Measurements from ENCODE around the gene AP4S1.
"Not testable (repeated sequence)": the region's sequence is repeated elsewhere in the genome, so short reads cannot be mapped to it uniquely, and the experiment has no call there.

Gene AP4S1

DNA sequence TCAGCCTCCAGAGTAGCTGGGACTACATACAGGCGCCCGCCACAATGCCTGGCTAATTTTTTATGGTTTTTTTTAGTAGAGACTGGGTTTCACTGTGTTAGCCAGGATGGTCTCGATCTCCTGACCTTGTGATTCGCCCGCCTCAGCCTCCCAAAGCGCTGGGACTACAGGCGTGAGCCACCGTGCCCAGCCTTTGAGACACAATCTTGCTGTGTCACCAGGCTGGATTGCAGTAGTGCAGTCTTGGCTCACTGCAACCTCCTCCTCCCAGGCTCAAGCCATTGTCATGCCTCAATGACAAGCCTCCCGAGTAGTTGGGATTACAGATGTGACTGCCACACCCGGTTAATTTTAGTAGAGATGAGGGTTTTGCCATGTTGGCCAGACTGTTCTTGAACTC, 22.1 kb downstream of the AP4S1 start:
- Histone ChIP-seq H3K36me3 (ENCODE audit: insufficient read depth, low read length) (no peaks in the 10 kb centered on the region), H3K27ac (ENCODE audit: low read depth, low read length) (no peak overlapping the region)

DNA sequence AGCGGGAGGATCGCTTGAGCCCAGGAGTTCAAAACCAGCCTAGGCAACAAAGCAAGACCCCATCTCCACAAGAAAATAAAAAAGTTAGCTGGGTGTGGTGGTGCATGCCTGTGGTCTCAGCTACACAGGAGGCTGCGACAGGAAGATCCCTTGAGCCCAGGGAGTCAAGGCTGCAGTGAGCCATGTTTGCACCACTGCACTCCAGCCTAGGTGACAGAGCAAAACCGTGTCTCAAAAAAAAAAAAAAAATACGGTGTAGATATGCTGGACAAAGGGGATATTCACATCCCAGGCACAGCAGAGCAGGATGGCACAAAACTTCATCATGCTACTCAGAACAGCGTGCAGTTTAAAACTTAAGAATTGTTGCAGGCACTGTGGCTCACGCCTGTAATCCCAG, 25.6 kb downstream of the AP4S1 start:
- Histone ChIP-seq H3K36me3 (ENCODE audit: insufficient read depth, low read length) (no peaks in the 10 kb centered on the region), H3K27me3 (ENCODE audit: control insufficient read depth in 1 of 2, insufficient read depth in 2 of 2, low read length in 2 of 2) (no peaks in the 10 kb centered on the region), H3K4me1 (ENCODE audit: insufficient read depth, low read length) (peaks cover 8% of the 10 kb centered on the region), H3K9ac (ENCODE audit: low read length) (no peak overlapping the region), H3K4me3 (ENCODE audit: low read depth in 1 of 2, low read length in 2 of 2) (no peak overlapping the region), H3K9me3 (ENCODE audit: low read length) (no peaks in the 10 kb centered on the region), H3K27ac (ENCODE audit: low read depth, low read length) (no peak overlapping the region)

More for the DNA sequence above, 22.1 kb downstream of the AP4S1 start:
- Histone ChIP-seq H3K4me1 (ENCODE audit: insufficient read depth, low read length) (no peaks in the 10 kb centered on the region), H3K9ac (ENCODE audit: low read length) (no peak overlapping the region), H3K4me3 (ENCODE audit: low read depth in 1 of 2, low read length in 2 of 2) (no peak overlapping the region), H3K27me3 (ENCODE audit: control insufficient read depth in 1 of 2, insufficient read depth in 2 of 2, low read length in 2 of 2) (no peaks in the 10 kb centered on the region), H3K9me3 (ENCODE audit: low read length) (no peaks in the 10 kb centered on the region)

DNA sequence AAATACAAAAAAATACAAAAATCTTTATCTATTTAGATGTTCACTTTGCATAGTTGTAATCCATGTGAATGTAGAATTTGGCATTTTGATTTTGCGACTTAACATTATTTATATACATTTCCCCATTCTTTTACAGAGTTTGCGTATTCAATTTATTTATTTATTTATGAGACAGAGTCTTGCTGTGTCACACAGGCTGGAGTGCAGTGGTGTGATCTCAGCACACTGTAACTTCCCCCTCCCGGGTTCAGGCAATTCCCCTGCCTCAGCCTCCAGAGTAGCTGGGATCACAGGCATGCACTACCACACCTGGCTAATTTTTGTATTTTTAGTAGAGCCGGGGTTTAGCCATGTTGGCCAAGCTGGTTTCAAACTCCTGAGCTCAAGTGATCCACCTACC, 26.1 kb downstream of the AP4S1 start:
- Histone ChIP-seq H3K4me3 (ENCODE audit: low read depth in 1 of 2, low read length in 2 of 2) (no peak overlapping the region), H3K27me3 (ENCODE audit: control insufficient read depth in 1 of 2, insufficient read depth in 2 of 2, low read length in 2 of 2) (no peaks in the 10 kb centered on the region), H3K36me3 (ENCODE audit: insufficient read depth, low read length) (no peaks in the 10 kb centered on the region), H3K9ac (ENCODE audit: low read length) (no peak overlapping the region), H3K9me3 (ENCODE audit: low read length) (no peaks in the 10 kb centered on the region), H3K27ac (ENCODE audit: low read depth, low read length) (no peak overlapping the region), H3K4me1 (ENCODE audit: insufficient read depth, low read length) (peaks cover 8% of the 10 kb centered on the region)

DNA sequence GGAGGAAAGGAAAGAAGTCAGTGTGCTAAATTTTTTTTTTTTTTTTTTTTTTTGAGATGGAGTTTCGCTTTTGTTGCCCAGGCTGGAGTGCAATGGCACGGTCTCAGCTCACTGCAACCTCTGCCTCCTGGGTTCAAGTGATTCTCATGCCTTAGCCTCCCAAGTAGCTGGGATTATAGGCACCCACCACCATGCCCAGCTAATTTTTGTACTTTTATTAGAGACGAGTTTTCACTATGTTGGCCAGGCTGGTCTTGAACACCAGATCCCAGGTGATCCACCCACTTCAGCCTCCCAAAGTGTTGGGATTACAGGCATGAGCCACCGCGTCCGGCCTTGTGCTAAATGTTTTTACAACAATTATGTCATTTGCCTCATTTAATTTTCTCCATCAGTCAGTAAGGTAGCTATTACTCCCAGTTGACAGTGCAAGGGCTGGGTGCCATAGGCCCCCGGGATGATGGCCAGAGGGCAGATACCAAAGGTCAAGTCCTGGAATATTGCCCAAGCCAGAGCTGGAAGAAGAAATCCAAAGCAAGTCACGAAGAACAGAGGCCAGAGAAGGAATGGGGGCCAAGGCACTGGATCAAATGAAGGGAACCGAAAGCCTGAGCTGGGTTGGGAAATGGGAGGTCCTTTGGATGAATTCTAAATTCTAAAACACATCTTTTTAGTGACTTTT, 27.6 kb downstream of the AP4S1 start:
- H3K27me3 ChIP-seq (ENCODE audit: control insufficient read depth in 1 of 2, insufficient read depth in 2 of 2, low read length in 2 of 2); H3K4me1 ChIP-seq (ENCODE audit: insufficient read depth, low read length); H3K27ac ChIP-seq (ENCODE audit: low read depth, low read length); H3K4me3 ChIP-seq (ENCODE audit: low read depth in 1 of 2, low read length in 2 of 2); H3K36me3 ChIP-seq (ENCODE audit: insufficient read depth, low read length); H3K9ac ChIP-seq (ENCODE audit: low read length); H3K9me3 ChIP-seq (ENCODE audit: low read length): not testable (repeated sequence)

DNA sequence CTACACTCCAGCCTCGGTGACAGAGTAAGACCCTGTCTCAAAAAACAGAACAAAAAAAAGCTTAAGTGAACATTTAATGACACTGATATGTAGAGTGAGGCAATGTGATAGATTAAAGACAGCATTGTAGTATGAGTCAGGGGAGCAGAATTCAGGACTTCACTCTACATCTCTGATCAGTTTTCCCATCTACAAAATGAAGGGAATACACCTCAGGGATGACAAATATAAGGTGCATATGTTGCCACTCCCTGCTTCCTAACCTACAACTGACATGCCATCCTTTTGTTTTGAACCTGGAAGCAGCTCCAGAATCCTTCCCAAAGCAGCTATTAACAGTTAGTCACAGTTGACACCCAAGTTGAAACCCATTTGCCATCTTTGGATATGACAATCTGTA, 31.6 kb downstream of the AP4S1 start:
- peaks cover 12% of the 10 kb centered on the region for H3K4me1 ChIP-seq (ENCODE audit: insufficient read depth, low read length)
- H3K9me3 ChIP-seq (ENCODE audit: low read length), result no peaks in the 10 kb centered on the region
- no peaks in the 10 kb centered on the region for H3K36me3 ChIP-seq (ENCODE audit: insufficient read depth, low read length)
- no peaks in the 10 kb centered on the region for H3K27me3 ChIP-seq (ENCODE audit: control insufficient read depth in 1 of 2, insufficient read depth in 2 of 2, low read length in 2 of 2)
- no peak overlapping the region for H3K27ac ChIP-seq (ENCODE audit: low read depth, low read length)
- H3K4me3 ChIP-seq (ENCODE audit: low read depth in 1 of 2, low read length in 2 of 2), result no peak overlapping the region
- H3K9ac ChIP-seq (ENCODE audit: low read length), result no peak overlapping the region

DNA sequence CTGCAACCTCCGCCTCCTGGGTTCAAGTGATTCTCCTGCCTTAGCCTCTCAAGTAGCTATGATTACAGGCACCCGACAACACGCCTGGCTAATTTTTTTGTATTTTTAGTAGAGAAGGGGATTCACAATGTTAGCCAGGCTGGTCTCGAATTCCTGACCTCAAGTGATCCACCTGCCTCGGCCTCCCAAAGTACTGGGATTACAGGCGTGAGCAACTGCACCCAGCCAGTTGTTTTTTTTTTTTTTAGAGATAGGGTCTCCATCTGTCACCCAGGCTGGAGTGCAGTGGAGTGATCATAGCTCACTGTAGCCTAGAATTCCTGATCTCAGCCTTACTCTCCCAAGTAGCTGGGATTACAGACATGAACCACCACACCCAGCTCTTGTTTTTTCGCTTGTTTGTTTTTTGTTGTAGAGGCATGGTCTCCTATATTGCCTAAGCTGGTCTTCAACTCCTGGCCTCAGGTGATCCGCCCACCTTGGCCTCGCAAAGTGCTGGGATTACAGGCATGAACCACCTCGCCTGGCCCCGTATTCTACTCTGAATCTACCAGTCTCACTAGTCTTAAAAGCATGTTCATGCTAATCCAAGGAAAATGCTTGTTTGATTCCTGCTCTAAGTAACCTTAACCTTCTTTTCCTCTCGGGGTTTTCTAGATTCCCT, 32.4 kb downstream of the AP4S1 start:
- Histone ChIP-seq H3K27me3 (ENCODE audit: control insufficient read depth in 1 of 2, insufficient read depth in 2 of 2, low read length in 2 of 2) (no peaks in the 10 kb centered on the region), H3K36me3 (ENCODE audit: insufficient read depth, low read length) (no peaks in the 10 kb centered on the region), H3K4me3 (ENCODE audit: low read depth in 1 of 2, low read length in 2 of 2) (no peak overlapping the region), H3K9ac (ENCODE audit: low read length) (no peak overlapping the region), H3K27ac (ENCODE audit: low read depth, low read length) (no peak overlapping the region), H3K4me1 (ENCODE audit: insufficient read depth, low read length) (peaks cover 12% of the 10 kb centered on the region), H3K9me3 (ENCODE audit: low read length) (no peaks in the 10 kb centered on the region)

DNA sequence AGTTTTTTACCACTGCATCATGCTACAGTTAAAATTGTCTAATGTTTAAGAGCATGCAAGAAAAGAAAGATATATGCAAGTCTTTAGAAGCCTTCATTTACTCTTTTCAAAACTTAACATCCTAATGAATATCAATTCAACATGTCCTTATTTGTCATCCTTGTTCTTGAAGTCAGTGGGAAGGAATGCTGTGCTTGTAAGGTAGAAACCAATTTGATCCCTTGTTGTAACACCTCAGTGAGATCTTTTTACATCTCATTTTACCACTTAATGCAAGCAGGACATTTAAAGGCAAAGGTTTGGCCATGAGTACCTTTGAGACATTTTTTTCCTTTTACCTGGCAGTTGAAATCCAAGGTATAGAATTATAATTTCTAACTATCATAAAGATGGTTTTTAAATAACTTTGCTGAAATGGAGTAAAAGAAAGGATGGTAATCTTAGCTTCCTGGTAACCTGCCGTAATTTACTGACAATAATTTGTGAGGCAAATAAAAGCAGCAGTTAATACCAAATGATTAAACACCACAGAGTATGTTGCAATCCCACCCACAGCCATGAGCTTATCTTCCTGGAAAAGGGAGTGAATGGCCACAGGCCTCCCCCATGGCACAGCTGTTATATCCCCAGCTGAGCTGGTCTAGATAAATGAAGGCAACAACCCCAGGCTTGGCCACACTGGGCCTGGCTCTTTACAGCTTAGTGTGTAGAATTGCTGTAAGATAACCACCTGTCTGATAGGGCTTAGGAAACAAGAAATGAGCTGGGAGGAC, 33.9 kb downstream of the AP4S1 start:
- Histone ChIP-seq H3K27me3 (ENCODE audit: control insufficient read depth in 1 of 2, insufficient read depth in 2 of 2, low read length in 2 of 2) (no peaks in the 10 kb centered on the region), H3K4me1 (ENCODE audit: insufficient read depth, low read length) (peaks cover 3% of the 10 kb centered on the region), H3K9me3 (ENCODE audit: low read length) (no peaks in the 10 kb centered on the region), H3K4me3 (ENCODE audit: low read depth in 1 of 2, low read length in 2 of 2) (no peak overlapping the region), H3K9ac (ENCODE audit: low read length) (no peak overlapping the region), H3K27ac (ENCODE audit: low read depth, low read length) (no peak overlapping the region), H3K36me3 (ENCODE audit: insufficient read depth, low read length) (no peaks in the 10 kb centered on the region)

DNA sequence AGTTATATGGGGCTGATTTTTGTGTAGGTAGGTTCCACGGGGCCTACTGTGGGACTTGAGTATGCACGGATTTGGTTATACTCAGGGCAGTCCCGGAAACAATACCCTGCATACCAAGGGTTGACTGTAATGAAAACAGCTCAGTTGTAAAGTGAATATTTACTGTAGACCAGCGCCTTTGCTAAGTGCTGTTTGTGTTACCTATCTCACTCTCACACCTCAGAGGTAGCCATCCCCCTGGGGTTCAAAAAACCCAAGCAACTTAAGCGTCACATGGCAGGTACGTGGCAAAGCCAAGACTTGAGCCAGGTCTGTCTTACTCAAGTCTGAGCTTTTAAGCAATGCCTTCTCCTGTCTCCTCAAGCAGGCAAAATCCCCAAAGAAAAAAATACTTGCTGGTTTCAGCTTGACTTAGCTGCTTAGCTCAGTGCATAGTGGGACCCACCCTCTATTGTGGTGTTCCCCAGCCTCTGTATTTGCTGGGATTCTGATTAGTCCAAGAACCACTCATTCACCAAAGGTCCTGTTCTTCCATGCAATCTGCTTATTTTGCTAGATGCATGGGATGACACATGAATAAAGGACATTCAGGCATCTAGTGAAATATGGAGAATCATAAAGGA, 34.9 kb downstream of the AP4S1 start:
- Histone ChIP-seq H3K4me3 (ENCODE audit: low read depth in 1 of 2, low read length in 2 of 2) (no peak overlapping the region), H3K36me3 (ENCODE audit: insufficient read depth, low read length) (no peaks in the 10 kb centered on the region), H3K9ac (ENCODE audit: low read length) (no peak overlapping the region), H3K27me3 (ENCODE audit: control insufficient read depth in 1 of 2, insufficient read depth in 2 of 2, low read length in 2 of 2) (no peaks in the 10 kb centered on the region), H3K27ac (ENCODE audit: low read depth, low read length) (no peak overlapping the region), H3K4me1 (ENCODE audit: insufficient read depth, low read length) (peaks cover 3% of the 10 kb centered on the region), H3K9me3 (ENCODE audit: low read length) (no peaks in the 10 kb centered on the region)

DNA sequence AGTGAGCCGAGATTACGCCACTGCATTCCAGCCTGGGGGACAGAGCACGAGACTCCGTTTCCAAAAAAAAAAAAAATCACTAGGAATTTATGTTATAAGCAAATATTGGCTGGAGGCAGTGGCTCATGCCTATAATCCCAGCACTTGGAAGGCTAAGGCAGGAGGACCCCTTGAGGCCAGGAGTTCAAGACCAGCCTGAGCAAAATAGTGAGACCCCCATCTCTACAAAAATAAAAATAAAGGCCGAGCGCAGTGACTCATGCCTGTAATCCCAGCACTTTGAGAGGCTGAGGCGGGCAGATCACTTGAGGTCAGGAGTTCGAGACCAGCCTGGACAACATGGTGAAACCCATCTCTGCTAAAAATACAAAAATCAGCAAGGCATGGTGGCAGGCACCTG, 37.5 kb downstream of the AP4S1 start:
- H3K4me3 ChIP-seq (ENCODE audit: low read depth in 1 of 2, low read length in 2 of 2); H3K27ac ChIP-seq (ENCODE audit: low read depth, low read length); H3K36me3 ChIP-seq (ENCODE audit: insufficient read depth, low read length); H3K27me3 ChIP-seq (ENCODE audit: control insufficient read depth in 1 of 2, insufficient read depth in 2 of 2, low read length in 2 of 2); H3K9me3 ChIP-seq (ENCODE audit: low read length); H3K9ac ChIP-seq (ENCODE audit: low read length); H3K4me1 ChIP-seq (ENCODE audit: insufficient read depth, low read length): not testable (repeated sequence)

DNA sequence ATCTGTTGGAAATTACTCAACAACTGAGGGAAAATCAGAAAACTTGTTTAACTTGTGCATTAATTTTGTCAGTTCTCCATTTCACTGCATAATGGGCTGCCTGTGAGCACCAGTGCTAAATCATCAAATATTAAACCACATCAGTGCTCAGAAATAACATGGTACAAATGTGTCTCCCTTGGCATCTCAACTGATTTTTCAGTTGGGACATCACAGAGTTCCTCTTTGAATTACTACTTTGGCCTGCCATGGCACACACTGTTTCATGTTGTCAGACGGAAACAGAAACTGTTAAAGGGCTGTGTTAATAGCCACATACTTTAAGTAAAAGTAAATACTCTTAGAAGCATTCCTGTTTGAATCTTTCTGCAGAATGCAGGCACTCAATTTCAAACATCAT, 42.8 kb downstream of the AP4S1 start:
- Histone ChIP-seq H3K27me3 (ENCODE audit: control insufficient read depth in 1 of 2, insufficient read depth in 2 of 2, low read length in 2 of 2) (no peaks in the 10 kb centered on the region), H3K4me1 (ENCODE audit: insufficient read depth, low read length) (no peaks in the 10 kb centered on the region), H3K9ac (ENCODE audit: low read length) (no peak overlapping the region), H3K9me3 (ENCODE audit: low read length) (no peaks in the 10 kb centered on the region), H3K27ac (ENCODE audit: low read depth, low read length) (no peak overlapping the region), H3K36me3 (ENCODE audit: insufficient read depth, low read length) (no peaks in the 10 kb centered on the region), H3K4me3 (ENCODE audit: low read depth in 1 of 2, low read length in 2 of 2) (no peak overlapping the region)

DNA sequence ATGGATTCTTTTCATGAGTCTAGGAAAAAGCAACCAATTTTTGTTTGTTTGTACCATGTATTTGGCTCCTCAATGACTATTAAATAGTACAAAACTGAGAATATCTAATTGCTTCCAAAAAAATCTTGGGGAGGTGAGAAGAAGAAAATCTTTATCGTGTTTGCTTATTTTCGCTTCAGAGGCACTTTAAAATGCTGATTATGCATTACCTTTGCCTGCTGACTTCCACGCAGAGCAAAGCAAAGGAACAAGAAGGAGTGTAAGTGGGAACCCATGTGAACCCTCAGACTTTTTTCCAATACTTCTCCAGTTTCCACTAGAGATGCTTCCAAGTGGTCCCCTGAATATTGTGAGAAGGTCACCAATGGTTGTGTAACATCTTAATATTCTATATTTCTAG, 43.9 kb downstream of the AP4S1 start:
- no peaks in the 10 kb centered on the region for H3K27me3 ChIP-seq (ENCODE audit: control insufficient read depth in 1 of 2, insufficient read depth in 2 of 2, low read length in 2 of 2)
- H3K4me3 ChIP-seq (ENCODE audit: low read depth in 1 of 2, low read length in 2 of 2), result no peak overlapping the region
- H3K9me3 ChIP-seq (ENCODE audit: low read length), result no peaks in the 10 kb centered on the region
- H3K36me3 ChIP-seq (ENCODE audit: insufficient read depth, low read length), result no peaks in the 10 kb centered on the region
- H3K4me1 ChIP-seq (ENCODE audit: insufficient read depth, low read length), result no peaks in the 10 kb centered on the region
- no peak overlapping the region for H3K9ac ChIP-seq (ENCODE audit: low read length)
- no peak overlapping the region for H3K27ac ChIP-seq (ENCODE audit: low read depth, low read length)
